HepG2 (cell line): ENCODE results near the gene MARF1. TPM values are rescaled to one million over a fixed set of nuclear protein-coding genes. Genes with fewer than 3 reads are reported as not detected.
A peak's percentile ranks its signal among the peaks of the same experiment; 100 is the strongest.

Experiments used
- ATF7 ChIP-seq, 2 experiments: fragments of 450-650 bp in 1 of 2; sonication (generic) in 1 of 2; formaldehyde crosslinking in 1 of 2; IDR thresholded peaks; 2 replicates each; pipeline versions ENCODE4 v1.4.0 to v1.6.1; 2016 to 2020; ENCODE audit warnings: antibody characterized with exemption in 1 of 2, mild to moderate bottlenecking in 1 of 2, missing genetic modification reagents in 1 of 2
- BCL3 ChIP-seq: sonication (generic); formaldehyde crosslinking; IDR thresholded peaks from 2 replicates; pipeline ENCODE4 v1.5.1; 2020; ENCODE audit warnings: mild to moderate bottlenecking, missing genetic modification reagents, moderate library complexity
- DPF2 ChIP-seq: sonication (generic); formaldehyde crosslinking; IDR thresholded peaks from 2 replicates; pipeline ENCODE4 v1.4.0; 2020; ENCODE audit warnings: mild to moderate bottlenecking, low read depth, missing genetic modification reagents, borderline replicate concordance
- HMGA1 ChIP-seq: sonication (generic); formaldehyde crosslinking; conservative IDR thresholded peaks from 2 replicates; pipeline ENCODE4 v1.4.0; 2020; ENCODE audit warnings: missing genetic modification reagents
- HNF1B ChIP-seq: sonication (generic); formaldehyde crosslinking; IDR thresholded peaks from 2 replicates; pipeline ENCODE4 v1.5.1; 2020; ENCODE audit warnings: mild to moderate bottlenecking, moderate library complexity, missing genetic modification reagents
- HNRNPK ChIP-seq: fragments of 200-400 bp; formaldehyde crosslinking; IDR thresholded peaks from 2 replicates; pipeline ENCODE4 v1.6.1; 2018; ENCODE audit warnings: low read length, low read depth, moderate library complexity, mild to moderate bottlenecking; ENCODE audit not compliant: poor library complexity, severe bottlenecking
- HOXD1 ChIP-seq: sonication (generic); formaldehyde crosslinking; IDR thresholded peaks from 2 replicates; pipeline ENCODE4 v1.5.0; 2020; ENCODE audit warnings: missing genetic modification reagents
- MEIS2 ChIP-seq: sonication (generic); formaldehyde crosslinking; IDR thresholded peaks from 2 replicates; pipeline ENCODE4 v1.9.0; 2021; ENCODE audit warnings: mild to moderate bottlenecking, missing genetic modification reagents
- PATZ1 ChIP-seq: sonication (generic); formaldehyde crosslinking; IDR thresholded peaks from 2 replicates; pipeline ENCODE4 v1.4.0; 2020; ENCODE audit warnings: missing genetic modification reagents
- TCF7L2 ChIP-seq: IDR thresholded peaks from 2 replicates; pipeline ENCODE4 v1.6.1; 2011; ENCODE audit warnings: mild to moderate bottlenecking, low read depth, low read length, moderate library complexity
- TFDP2 ChIP-seq: sonication (generic); formaldehyde crosslinking; IDR thresholded peaks from 2 replicates; pipeline ENCODE4 v1.4.0; 2020; ENCODE audit warnings: missing genetic modification reagents
- TRAFD1 ChIP-seq: sonication (generic); formaldehyde crosslinking; IDR thresholded peaks from 2 replicates; pipeline ENCODE4 v1.5.1; 2020; ENCODE audit warnings: missing genetic modification reagents, mild to moderate bottlenecking, borderline replicate concordance
- YY1 ChIP-seq: IDR thresholded peaks from 2 replicates; pipeline ENCODE4 v1.6.1; 2011; ENCODE audit warnings: low read length, low read depth, moderate library complexity, mild to moderate bottlenecking; ENCODE audit not compliant: insufficient read depth, insufficient replicate concordance
- ZNF224 ChIP-seq: sonication (generic); formaldehyde crosslinking; IDR thresholded peaks from 2 replicates; pipeline ENCODE4 v1.5.0; 2020; ENCODE audit warnings: mild to moderate bottlenecking, missing genetic modification reagents
- ZNF235 ChIP-seq: sonication (generic); formaldehyde crosslinking; IDR thresholded peaks from 2 replicates; pipeline ENCODE4 v1.8.1; 2023; ENCODE audit warnings: mild to moderate bottlenecking, missing genetic modification reagents, borderline replicate concordance
- ZNF746 ChIP-seq: sonication (generic); formaldehyde crosslinking; IDR thresholded peaks from 2 replicates; pipeline ENCODE4 v1.8.0; 2022; ENCODE audit warnings: mild to moderate bottlenecking, missing genetic modification reagents
- ZNF790 ChIP-seq: sonication (generic); formaldehyde crosslinking; IDR thresholded peaks from 2 replicates; pipeline ENCODE4 v1.8.0; 2022; ENCODE audit warnings: missing genetic modification reagents, mild to moderate bottlenecking, borderline replicate concordance
- polyA plus RNA-seq, 8 experiments: library from polyadenylated mRNA; depleted of rRNA in 3 of 8; stranded (reverse) in 7 of 8; unstranded in 1 of 8; fragments of >200 nt; fragmentation: Illumina TruSeq in 4 of 8; extraction: Trizol in 4 of 8; gene quantifications; 2 replicates each; pipeline versions ENCODE4 v1.2.1 to v1.2.3, GENCODE V29; 2011 to 2016; ENCODE audit warnings: low read depth in 4 of 8, missing spikeins in 1 of 8, mixed read lengths in 1 of 8; ENCODE audit not compliant: insufficient read depth in 1 of 8
- total RNA-seq, 5 experiments: library from RNA; depleted of rRNA; stranded (reverse); fragments of >200 nt; fragmentation: Illumina TruSeq; extraction: Trizol; gene quantifications; 2 replicates each; pipeline ENCODE4 v1.2.3, GENCODE V29; 2016; ENCODE audit warnings: low read depth in 1 of 5

Gene MARF1
- total and polyA plus RNA-seq, 2 of the 13 experiments (the other 11 are each of a cell fraction or from before 2014, with no cell fraction given): 8.7 to 20.7 TPM

- TF ChIP-seq PATZ1 (CRISPR knock-in tag) (no peak), YY1 (no peak), MEIS2 (no peak), ATF7 (IDR thresholded peaks at IDR 0.05) (peak; percentile 54; the same call in 1 of the 2 replicates), ATF7 (CRISPR knock-in tag; IDR thresholded peaks at IDR 0.05) (peak; percentile 83; the same call in 1 of the 2 replicates), HOXD1 (CRISPR knock-in tag) (no peak), HMGA1 (CRISPR knock-in tag) (no peak), ZNF746 (no peak), HNRNPK (no peak), ZNF224 (CRISPR knock-in tag) (no peak), BCL3 (CRISPR knock-in tag) (no peak; the same call in 1 of the 2 replicates), TRAFD1 (CRISPR knock-in tag) (no peak; the same call in 1 of the 2 replicates), HNF1B (peak; percentile 63), ZNF790 (CRISPR knock-in tag) (no peak), DPF2 (no peak; the same call in 1 of the 2 replicates), TFDP2 (no peak), TCF7L2 (no peak), ZNF235 (CRISPR knock-in tag) (no peak)
Measured at GRCh38 chr16:15607700-15608396, 35.1 kb downstream of the MARF1 start (continued).
